Measurements from ENCODE around the gene NDST1. TPM values are rescaled to one million over a fixed set of nuclear protein-coding genes. Genes with fewer than 3 reads are reported as not detected.

NDST1 gene
- total and polyA plus RNA-seq, 2 of the 8 experiments (the other 6 are each of a cell fraction or from before 2014, with no cell fraction given) = 27.0 to 72.0 TPM

DNA sequence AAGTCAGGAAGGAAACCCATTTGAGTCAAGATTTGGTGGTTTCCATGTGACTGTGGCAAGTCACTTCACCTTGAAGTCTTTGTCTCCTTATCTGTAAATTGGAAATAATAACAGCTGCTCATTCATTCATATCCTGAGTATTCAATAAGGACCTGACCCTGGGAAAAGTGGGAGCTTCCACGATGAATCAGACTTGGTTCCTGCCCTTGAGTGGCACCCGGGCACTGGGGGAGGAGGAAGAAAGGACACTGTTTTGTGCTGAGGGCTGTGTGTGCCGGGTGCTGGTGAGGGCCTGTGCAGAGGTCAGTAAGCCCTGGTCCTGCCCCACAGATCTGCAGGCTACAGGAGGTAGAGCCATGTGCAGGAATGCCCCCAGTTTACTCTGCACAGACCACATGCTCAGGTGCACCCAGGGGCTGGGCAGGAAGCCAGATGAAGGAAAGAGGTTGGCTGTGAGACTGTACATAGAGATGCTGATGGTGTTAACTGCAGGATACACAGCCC is 6.8 kb downstream of the NDST1 start:
- H3K4me1 ChIP-seq (replicated peaks in 1 of 4; ENCODE audit: control insufficient read depth in 3 of 4, insufficient read depth in 4 of 4, low read length in 3 of 4) = peaks cover 18 to 24% (median 22%) of the 10 kb centered on the region in 4 experiments
- no peak overlapping the region for H3K4me2 ChIP-seq (ENCODE audit: insufficient read depth in 1 of 2, low read depth in 2 of 2, low read length in 2 of 2)
- H2BK15ac ChIP-seq (ENCODE audit: low read length) = no peak overlapping the region
- H3K79me1 ChIP-seq (ENCODE audit: low read depth, low read length) = peaks cover 38% of the 10 kb centered on the region
- no peak overlapping the region for H2BK5ac ChIP-seq (ENCODE audit: low read depth, low read length)
- WGBS, 2 experiments (ENCODE audit: extremely low coverage in 1 of 2, insufficient coverage in 1 of 2, insufficient read length in 1 of 2, insufficient replicate concordance in 2 of 2, low coverage in 1 of 2, low lambda C conversion rate in 2 of 2, missing lambda C conversion rate in 1 of 2) = 94% methylated on average over 3 of the region's 3 CpGs; no CpG with 5 or more reads in 1 of the 2 experiments
- no peak overlapping the region for H2AFZ ChIP-seq (ENCODE audit: low read length)
- peaks cover 22 to 38% of the 10 kb centered on the region in 2 experiments for H4K20me1 ChIP-seq (replicated peaks in 1 of 2; ENCODE audit: control insufficient read depth in 1 of 2, insufficient read depth in 2 of 2, low read length in 2 of 2)
- no peak overlapping the region for H2BK120ac ChIP-seq (replicated peaks; ENCODE audit: low read depth, low read length)
- no peak overlapping the region for H3K27ac ChIP-seq (ENCODE audit: low read depth, low read length)
- H3K9ac ChIP-seq (replicated peaks in 1 of 4; ENCODE audit: extremely low read depth in 1 of 4, low read depth in 3 of 4, low read length in 3 of 4) = no peak overlapping the region
- no peaks in the 10 kb centered on the region for H3K36me3 ChIP-seq (ENCODE audit: control insufficient read depth in 2 of 4, insufficient read depth in 4 of 4, low read length in 3 of 4)
- H2BK20ac ChIP-seq (ENCODE audit: low read length) = no peak overlapping the region
- no peak overlapping the region for H2AK5ac ChIP-seq (ENCODE audit: low read depth, low read length)
- POLR2A ChIA-PET (ENCODE audit: partially characterized antibody) = interaction anchor here (1.9 kb wide), 1 partner anchor 24 kb away, joined by 7 read pairs; no protein-coding TSS in a partner anchor
- no peaks in the 10 kb centered on the region for H3K9me3 ChIP-seq (ENCODE audit: insufficient read depth in 2 of 2, low read depth in 1 of 2, low read length in 1 of 2)
- H4K8ac ChIP-seq (ENCODE audit: extremely low read depth, insufficient read depth, low read length) = no peak overlapping the region
- no peaks in the 10 kb centered on the region; the same call in 1 of the 2 replicates for H3K23me2 ChIP-seq (ENCODE audit: low read depth, low read length)
- H3K56ac ChIP-seq (replicated peaks; ENCODE audit: insufficient read length, low read depth, low read length) = no peak overlapping the region
- H3K4me3 ChIP-seq (ENCODE audit: extremely low read depth in 1 of 4, insufficient read depth in 2 of 4, low read depth in 3 of 4, low read length in 4 of 4) = no peak overlapping the region
- CTCF ChIA-PET (ENCODE audit: partially characterized antibody) = interaction anchor here (0.6 to 32.0 kb wide), 6 partner anchors 14 to 265 kb away, joined by 3 to 571 read pairs (median 33); partner anchors contain the start of gene NDST1
- no peak overlapping the region for H3K23ac ChIP-seq (ENCODE audit: insufficient read length)
- H3K27me3 ChIP-seq (replicated peaks in 1 of 4; ENCODE audit: control insufficient read depth in 3 of 4, extremely low read depth in 1 of 4, insufficient read depth in 3 of 4, low read length in 3 of 4) = no peaks in the 10 kb centered on the region
- H3K14ac ChIP-seq (ENCODE audit: insufficient read length) = no peak overlapping the region
- DNase-seq (ENCODE audit: low read depth in 1 of 2, low spot score in 2 of 2) = no peak
- no peak for FAIRE-seq
- peaks cover 4 to 91% of the 10 kb centered on the region in 2 experiments; a peak in 3 of 4 replicates for H3K79me2 ChIP-seq (ENCODE audit: control insufficient read depth in 1 of 2, insufficient read depth in 2 of 2, low read length in 2 of 2)
- no peak overlapping the region for H3K4ac ChIP-seq (replicated peaks; ENCODE audit: insufficient read length, low read depth, low read length)
- no peak overlapping the region for H2BK12ac ChIP-seq (ENCODE audit: low read depth, low read length)
- H4K91ac ChIP-seq (replicated peaks; ENCODE audit: insufficient read length, low read length) = no peak overlapping the region
- H3K18ac ChIP-seq (ENCODE audit: extremely low read depth, low read length) = no peak overlapping the region
- no peak overlapping the region for H4K5ac ChIP-seq (ENCODE audit: insufficient read length, low read depth, low read length)
- TF ChIP-seq POLR2A (IDR thresholded peaks at IDR 0.05; ENCODE audit: control extremely low read depth in 1 of 2, low read depth in 2 of 2, low read length in 2 of 2) (no peak), SAP30 (IDR thresholded peaks at IDR 0.05; ENCODE audit: insufficient read depth, insufficient replicate concordance, low read length) (no peak), POLR2AphosphoS5 (IDR thresholded peaks at IDR 0.05; ENCODE audit: low read depth, low read length) (no peak), RAD21 (IDR thresholded peaks at IDR 0.05 in 1 of 2, conservative IDR thresholded peaks at IDR 0.05 in 1 of 2; ENCODE audit: low read depth in 2 of 2, low read length in 2 of 2) (no peak), EP300 (IDR thresholded peaks at IDR 0.05; ENCODE audit: borderline replicate concordance in 1 of 2, low read depth in 2 of 2, low read length in 2 of 2) (no peak), JUN (IDR thresholded peaks at IDR 0.05; ENCODE audit: low read depth, low read length) (no peak), CTBP2 (IDR thresholded peaks at IDR 0.05; ENCODE audit: borderline replicate concordance, insufficient read depth, insufficient read length, low read length) (no peak), NANOG (IDR thresholded peaks at IDR 0.05; ENCODE audit: insufficient read depth, low read depth, low read length, poor library complexity, severe bottlenecking) (no peak), TAF7 (optimal IDR thresholded peaks at IDR 0.05; ENCODE audit: borderline replicate concordance, low read depth, low read length) (no peak), ZNF274 (IDR thresholded peaks at IDR 0.05; ENCODE audit: borderline replicate concordance, extremely low read depth, low read length) (no peak), FOSL1 (IDR thresholded peaks at IDR 0.05; ENCODE audit: insufficient read depth, low read depth, low read length) (no peak)
- TF ChIP-seq, protein P1, sequence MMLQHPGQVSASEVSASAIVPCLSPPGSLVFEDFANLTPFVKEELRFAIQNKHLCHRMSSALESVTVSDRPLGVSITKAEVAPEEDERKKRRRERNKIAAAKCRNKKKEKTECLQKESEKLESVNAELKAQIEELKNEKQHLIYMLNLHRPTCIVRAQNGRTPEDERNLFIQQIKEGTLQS (IDR thresholded peaks at IDR 0.05; ENCODE audit: insufficient read depth, low read depth, low read length) = no peak
